GM21717 (cell line): ENCODE measurements around the gene RNU5B-1.
"Not testable (repeated sequence)": the region's sequence is repeated elsewhere in the genome, so short reads cannot be mapped to it uniquely, and the experiment has no call there.

Experiments
- ATAC-seq: cut with Tn5 transposase; IDR thresholded peaks from one replicate; pipeline ENCODE4 v1.9.1; 2021; ENCODE audit warnings: mild to moderate bottlenecking, moderate library complexity; ENCODE audit not compliant: unreplicated experiment

Gene RNU5B-1

DNA sequence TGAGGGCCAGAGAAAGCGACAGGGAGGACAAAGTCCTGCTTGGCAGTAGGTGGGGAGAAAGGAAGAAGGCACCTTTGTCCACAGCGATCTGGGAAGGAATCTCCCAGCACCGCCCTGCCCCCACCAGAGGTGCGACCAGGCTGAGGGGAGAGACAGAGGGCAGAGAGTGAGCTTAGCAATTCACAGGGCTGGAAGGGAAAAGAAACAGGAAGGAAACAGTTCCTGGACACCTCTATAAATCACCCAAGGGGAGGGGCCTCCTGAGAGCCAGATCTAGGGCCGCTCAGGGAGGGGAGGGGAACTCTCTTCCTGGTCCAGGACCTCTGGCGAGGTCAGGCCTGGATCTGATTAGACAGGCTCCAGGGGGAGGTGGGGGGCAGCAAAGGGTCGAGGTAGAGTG, 35.4 kb downstream of the RNU5B-1 start:
- ATAC-seq = no peak

GRCh38 chr15:65342493-65342892, 38.0 kb downstream of the RNU5B-1 start:
- ATAC-seq = no peak

DNA sequence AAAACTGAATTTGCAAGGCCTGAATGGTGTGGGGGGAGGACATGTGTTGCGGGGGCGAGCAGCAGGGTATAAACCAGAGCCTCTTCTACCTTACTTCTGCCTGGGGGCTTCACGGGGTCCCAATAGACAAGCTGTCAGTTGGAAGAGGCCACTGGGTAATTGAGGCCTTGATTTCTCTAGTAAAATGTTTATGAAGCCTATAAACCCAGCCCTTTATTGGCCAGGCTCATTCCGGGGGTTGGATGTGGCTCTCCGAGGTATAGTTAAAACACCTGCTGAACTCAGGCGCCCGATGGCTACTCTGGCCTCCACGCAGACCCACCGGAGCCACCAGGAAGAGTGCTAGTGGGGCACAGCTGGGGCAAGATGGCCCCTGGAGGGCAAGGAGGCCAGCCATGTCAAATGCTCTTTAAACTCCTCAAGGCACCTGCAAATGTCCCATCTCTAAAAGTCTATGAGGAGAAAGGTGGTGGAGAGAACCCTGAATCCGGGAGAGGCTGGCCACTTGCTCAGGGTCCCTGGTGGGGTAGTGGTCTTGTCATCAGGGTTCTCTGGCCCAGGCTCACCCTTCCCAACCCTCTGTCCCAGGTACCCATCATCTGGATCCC, 39.0 kb downstream of the RNU5B-1 start:
- ATAC-seq = no peak

GRCh38 chr15:65344214-65344913, 39.9 kb downstream of the RNU5B-1 start:
- no peak for ATAC-seq

GRCh38 chr15:65344914-65345275, 40.4 kb downstream of the RNU5B-1 start:
- ATAC-seq = no peak

- no peak for ATAC-seq
Measured at GRCh38 chr15:65346856-65347598, 42.5 kb downstream of the RNU5B-1 start.

GRCh38 chr15:65347756-65348155, 43.3 kb downstream of the RNU5B-1 start:
- not testable (repeated sequence) for ATAC-seq

DNA sequence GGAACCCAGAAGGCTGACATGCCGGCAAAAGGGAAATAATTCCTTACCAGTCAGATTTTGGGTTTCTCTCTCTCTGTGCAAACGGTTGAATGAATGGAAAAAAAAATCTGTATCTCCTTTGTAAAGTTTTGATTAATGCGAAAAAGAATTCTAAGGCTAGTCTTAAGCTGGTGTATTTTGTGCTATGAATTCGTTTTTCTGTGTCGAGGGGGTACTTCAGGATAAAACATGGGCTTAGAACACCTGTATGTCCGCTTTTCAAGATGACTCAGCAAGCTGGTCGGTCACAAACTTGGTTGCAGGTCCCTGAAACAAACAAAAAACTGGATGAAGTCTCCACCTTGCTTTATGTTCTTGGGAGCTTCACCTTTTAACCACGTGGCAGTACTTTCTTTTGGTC, 44.9 kb downstream of the RNU5B-1 start:
- no peak for ATAC-seq

GRCh38 chr15:65351972-65352371, 47.5 kb downstream of the RNU5B-1 start:
- not testable (repeated sequence) for ATAC-seq
